ENCODE results near the gene FCER1G. TPM values are rescaled to one million over a fixed set of nuclear protein-coding genes. Genes with fewer than 3 reads are reported as not detected.

Gene FCER1G
- polyA plus RNA-seq, 6 donors from 2014 or later: 4.9 to 28.0 (median 12.4) TPM

DNA sequence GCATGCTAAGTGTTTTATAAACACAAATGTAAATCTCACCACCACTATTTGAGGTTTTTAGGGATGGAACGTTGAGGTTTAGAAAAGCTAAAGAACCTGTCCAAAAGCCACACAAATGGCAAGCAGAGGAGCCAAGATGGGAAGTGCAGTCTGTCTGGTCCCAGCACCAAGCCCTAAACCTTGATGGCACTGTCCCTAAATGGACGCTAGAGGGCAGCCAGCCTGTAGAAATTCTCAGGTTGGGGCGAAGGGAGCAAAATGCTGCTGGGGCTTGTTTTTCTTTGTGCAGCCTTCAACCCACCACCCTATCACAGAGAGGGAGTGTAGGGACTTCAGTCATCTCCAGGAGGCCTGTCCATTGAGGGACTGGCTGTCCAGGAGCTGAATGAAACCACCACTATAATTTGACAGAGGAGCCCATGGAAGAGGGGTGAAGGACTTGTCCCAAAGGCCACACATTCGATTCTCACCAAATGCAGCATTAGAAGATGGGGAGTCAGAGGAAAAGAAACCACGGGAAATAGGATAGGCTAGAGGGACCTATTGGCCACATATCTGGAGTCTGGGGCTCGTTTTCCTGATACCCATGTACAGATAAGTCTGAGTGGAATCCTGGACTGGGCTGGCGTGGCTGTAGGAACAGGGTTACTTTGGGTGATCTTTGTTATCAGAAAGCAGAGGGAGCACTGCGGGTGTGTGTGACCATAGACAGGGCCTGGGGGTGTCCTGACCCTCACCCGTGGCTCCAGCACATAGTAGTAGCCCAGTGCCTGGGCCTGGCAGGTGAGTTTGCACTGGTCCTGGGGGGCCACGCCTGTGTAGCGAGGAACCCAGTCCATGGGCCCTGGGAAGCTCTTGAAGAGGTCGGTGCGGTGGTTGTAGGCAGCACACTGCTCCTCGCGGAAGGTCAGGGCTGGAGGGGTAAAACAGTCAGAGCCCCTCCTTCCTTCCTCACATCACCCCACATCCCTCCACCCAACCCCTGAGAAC, 22.3 kb upstream of the FCER1G start:
- no peaks in the 10 kb centered on the region for H3K9me3 Mint-ChIP-seq
- peak; percentile 83 to 84 for ATAC-seq (ENCODE audit: low read depth in 2 of 2)
- H3K27me3 Mint-ChIP-seq: no peaks in the 10 kb centered on the region
- peaks cover 41 to 65% (median 57%) of the 10 kb centered on the region in 3 donors for H3K4me1 Mint-ChIP-seq
- H3K36me3 Mint-ChIP-seq: no peaks in the 10 kb centered on the region
- peak; percentile 69 for DNase-seq
- peak overlapping the region in 3 of 6 donors; percentile 20 to 96 (median 93) for H3K27ac Mint-ChIP-seq
- H3K4me3 Mint-ChIP-seq: peak overlapping the region in 7 of 8 donors; percentile 24 to 87 (median 59)

- no peak for ATAC-seq (ENCODE audit: low read depth in 2 of 2)
- Mint-ChIP-seq H3K4me1 (peaks cover 37 to 57% (median 50%) of the 10 kb centered on the region in 3 donors), H3K4me3 (peak overlapping the region in 1 of 8 donors; percentile 59), H3K36me3 (no peaks in the 10 kb centered on the region), H3K9me3 (no peaks in the 10 kb centered on the region), H3K27me3 (peaks cover 0 to 2% (median 0%) of the 10 kb centered on the region in 3 donors), H3K27ac (peak overlapping the region in 3 of 6 donors; percentile 15 to 72 (median 20))
- no peak for DNase-seq
These were observed 21.4 kb upstream of the FCER1G start for GRCh38 chr1:161193561-161194235.

DNA sequence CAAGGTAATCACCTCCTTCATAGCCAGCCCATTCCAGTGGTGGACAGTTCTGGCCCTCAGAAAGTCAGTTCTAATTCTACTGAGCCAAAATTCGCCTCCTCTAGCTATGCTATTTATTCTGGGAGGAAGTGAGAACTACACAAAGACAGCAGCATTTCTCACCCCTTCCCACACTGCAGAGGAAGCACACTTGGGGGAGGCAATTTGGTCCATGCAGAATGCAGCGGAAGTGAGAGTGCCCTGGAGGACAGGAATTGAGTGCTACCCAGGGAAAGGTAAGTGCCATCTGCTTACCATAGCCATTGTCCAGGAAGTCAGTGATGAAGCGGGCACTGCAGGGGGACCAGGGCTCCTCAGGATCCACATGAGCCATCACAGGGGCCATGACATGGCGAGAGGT, 19.9 kb upstream of the FCER1G start:
- H3K4me3 Mint-ChIP-seq: peak overlapping the region in 6 of 8 donors; percentile 21 to 90 (median 80)
- H3K27me3 Mint-ChIP-seq: peaks cover 0 to 8% (median 0%) of the 10 kb centered on the region in 3 donors
- H3K36me3 Mint-ChIP-seq: no peaks in the 10 kb centered on the region
- DNase-seq: peak; percentile 41
- ATAC-seq (ENCODE audit: low read depth in 2 of 2): peak; percentile 78 to 79
- no peaks in the 10 kb centered on the region for H3K9me3 Mint-ChIP-seq
- H3K4me1 Mint-ChIP-seq: peaks cover 34 to 48% (median 42%) of the 10 kb centered on the region in 3 donors
- H3K27ac Mint-ChIP-seq: peak overlapping the region; percentile 9 to 93 (median 64)

DNA sequence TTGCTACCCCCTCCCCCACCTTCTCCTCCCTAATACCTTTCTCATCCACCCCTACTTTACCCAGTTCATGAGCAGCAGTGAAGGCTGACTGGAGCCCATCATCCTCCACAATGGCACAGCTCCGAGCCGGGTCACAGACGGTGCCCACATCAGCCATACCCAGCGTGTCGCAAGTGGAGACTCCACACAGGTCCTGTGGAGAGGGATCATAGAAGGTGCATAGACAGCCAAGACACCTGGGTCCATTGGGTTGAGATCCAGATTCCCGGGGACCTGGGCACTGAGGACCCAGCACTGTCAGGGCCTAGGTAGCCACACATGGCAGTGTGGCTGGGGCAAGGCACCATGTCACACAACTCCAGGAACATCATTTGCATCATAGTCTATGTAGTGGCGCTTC, 19.0 kb upstream of the FCER1G start:
- Mint-ChIP-seq H3K27me3 (peaks cover 0 to 8% (median 0%) of the 10 kb centered on the region in 3 donors), H3K36me3 (no peaks in the 10 kb centered on the region), H3K9me3 (no peaks in the 10 kb centered on the region), H3K4me3 (no peak overlapping the region), H3K4me1 (peaks cover 39 to 46% (median 46%) of the 10 kb centered on the region in 3 donors), H3K27ac (peak overlapping the region in 3 of 6 donors; percentile 9 to 54 (median 47))
- ATAC-seq (ENCODE audit: low read depth in 2 of 2) (no peak), DNase-seq (no peak)

DNA sequence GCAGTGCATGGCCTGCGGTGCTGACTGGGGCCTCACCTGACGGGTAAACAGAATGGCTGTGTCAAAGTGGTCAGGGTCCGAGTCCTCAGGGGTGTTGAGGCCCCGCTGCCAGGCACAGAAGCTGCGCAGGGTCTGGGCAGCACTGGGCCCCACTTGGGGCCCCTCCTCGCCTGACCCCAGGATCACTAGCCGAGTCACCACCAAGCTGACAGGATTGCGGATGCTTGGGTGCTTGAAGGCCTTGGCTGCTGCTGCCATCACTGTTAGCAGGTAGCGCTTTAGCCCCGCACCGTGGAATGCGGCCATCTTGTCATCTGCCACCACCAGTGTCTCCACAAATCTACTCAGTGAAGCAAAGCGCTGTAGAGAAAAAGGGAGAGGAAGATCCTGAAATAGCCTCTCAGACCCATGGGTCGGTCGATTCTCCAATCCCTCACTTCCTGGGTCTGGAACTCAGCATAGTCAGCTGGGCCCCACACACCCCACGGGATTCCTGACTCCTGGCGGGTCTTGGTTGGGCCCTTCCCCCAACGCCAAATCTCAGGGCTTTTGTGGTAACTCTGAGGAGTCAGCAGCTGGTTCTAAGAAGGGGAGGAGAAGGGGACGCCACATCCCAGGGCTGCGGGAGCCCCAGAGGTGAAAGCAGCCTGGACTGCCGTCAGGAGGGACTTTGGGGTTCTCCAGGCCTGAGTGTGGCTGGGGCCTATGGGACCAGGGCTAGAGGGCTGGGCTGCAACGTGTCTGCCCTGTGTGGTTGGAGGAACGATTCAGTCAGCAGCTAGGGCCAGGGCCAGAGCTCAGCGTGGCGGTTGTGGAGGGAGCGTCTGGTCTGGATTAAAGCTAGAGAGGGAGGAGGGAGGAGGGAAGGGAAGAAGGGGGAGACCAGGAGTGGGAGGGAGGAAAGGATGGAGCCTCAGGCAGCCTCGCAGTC, 18.3 kb upstream of the FCER1G start:
- Mint-ChIP-seq H3K27me3 (peaks cover 0 to 8% (median 0%) of the 10 kb centered on the region in 3 donors), H3K27ac (peak overlapping the region in 2 of 6 donors; percentile 36 to 38), H3K4me3 (no peak overlapping the region), H3K9me3 (no peaks in the 10 kb centered on the region), H3K36me3 (no peaks in the 10 kb centered on the region), H3K4me1 (peaks cover 44 to 48% (median 44%) of the 10 kb centered on the region in 3 donors)
- ATAC-seq (ENCODE audit: low read depth in 2 of 2): no peak
- no peak for DNase-seq

- DNase-seq: no peak
- no peaks in the 10 kb centered on the region for H3K36me3 Mint-ChIP-seq
- no peak for ATAC-seq (ENCODE audit: low read depth in 2 of 2)
- H3K27ac Mint-ChIP-seq: peak overlapping the region in 2 of 6 donors; percentile 19 to 36
- H3K9me3 Mint-ChIP-seq: no peaks in the 10 kb centered on the region
- H3K27me3 Mint-ChIP-seq: peaks cover 0 to 8% (median 0%) of the 10 kb centered on the region in 3 donors
- H3K4me1 Mint-ChIP-seq: peaks cover 35 to 48% (median 39%) of the 10 kb centered on the region in 3 donors
- H3K4me3 Mint-ChIP-seq: peak overlapping the region in 1 of 8 donors; percentile 43
These were observed 17.4 kb upstream of the FCER1G start for GRCh38 chr1:161197560-161198193.

DNA sequence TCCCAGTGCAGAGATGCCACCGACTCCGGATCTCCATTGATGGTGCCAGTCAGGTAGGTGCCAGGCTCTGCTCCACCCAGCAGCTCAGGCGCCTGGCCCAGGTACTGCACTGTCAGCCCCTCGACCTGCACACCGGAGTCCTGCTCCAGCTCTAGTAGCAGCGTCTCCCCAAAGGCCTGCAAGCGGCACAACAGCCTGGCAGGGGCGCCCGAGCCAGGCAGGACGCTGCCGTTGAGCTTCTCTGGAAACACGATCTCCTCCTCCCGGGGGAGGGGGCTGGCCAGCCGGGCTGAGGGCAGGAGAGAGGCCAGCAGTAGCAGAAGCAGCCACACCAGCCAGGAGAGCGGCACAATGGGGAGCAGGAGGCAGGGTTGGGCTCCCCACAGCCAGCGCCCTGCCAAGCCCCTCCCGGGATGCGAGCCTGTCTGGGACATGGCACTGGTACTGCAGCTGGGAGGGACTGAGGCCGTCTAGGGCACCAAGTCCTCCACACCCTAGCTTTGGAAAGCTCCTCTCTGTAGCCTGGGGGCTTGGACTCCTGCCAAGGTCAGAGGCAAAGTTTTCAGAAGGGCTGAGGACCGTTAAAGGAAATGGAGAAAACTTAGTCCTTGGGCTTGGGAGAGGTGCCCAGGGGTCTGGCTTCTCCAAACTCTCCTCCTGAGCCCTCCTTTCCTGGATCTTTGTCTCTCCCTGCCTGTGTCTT, 16.8 kb upstream of the FCER1G start:
- H3K9me3 Mint-ChIP-seq: no peaks in the 10 kb centered on the region
- DNase-seq (no peak), ATAC-seq (ENCODE audit: low read depth in 2 of 2) (no peak)
- H3K27ac Mint-ChIP-seq: no peak overlapping the region
- H3K36me3 Mint-ChIP-seq: no peaks in the 10 kb centered on the region
- H3K4me1 Mint-ChIP-seq: peaks cover 30 to 51% (median 35%) of the 10 kb centered on the region in 3 donors
- peak overlapping the region in 1 of 8 donors; percentile 59 for H3K4me3 Mint-ChIP-seq
- H3K27me3 Mint-ChIP-seq: peaks cover 0 to 8% (median 0%) of the 10 kb centered on the region in 3 donors

GRCh38 chr1:161198897-161199431, 16.1 kb upstream of the FCER1G start, which contains the start of gene ADAMTS4:
ADAMTS4 (minus strand) TSS chr1:161199054; CDS start chr1:161198627, 427 bp downstream.
- Mint-ChIP-seq H3K27ac (peak within 1 kb of the TSS in 2 of 6 donors; percentile 8 to 47), H3K4me1 (peaks cover 33 to 56% (median 35%) of the 10 kb centered on the region in 3 donors), H3K27me3 (peaks cover 0 to 8% (median 0%) of the 10 kb centered on the region in 3 donors), H3K4me3 (peak within 1 kb of the TSS in 4 of 8 donors; percentile 17 to 75 (median 40)), H3K36me3 (peaks cover 2% of the 10 kb centered on the region in 2 donors), H3K9me3 (no peaks in the 10 kb centered on the region)
- DNase-seq (no peak), ATAC-seq (ENCODE audit: low read depth in 2 of 2) (no peak)

DNA sequence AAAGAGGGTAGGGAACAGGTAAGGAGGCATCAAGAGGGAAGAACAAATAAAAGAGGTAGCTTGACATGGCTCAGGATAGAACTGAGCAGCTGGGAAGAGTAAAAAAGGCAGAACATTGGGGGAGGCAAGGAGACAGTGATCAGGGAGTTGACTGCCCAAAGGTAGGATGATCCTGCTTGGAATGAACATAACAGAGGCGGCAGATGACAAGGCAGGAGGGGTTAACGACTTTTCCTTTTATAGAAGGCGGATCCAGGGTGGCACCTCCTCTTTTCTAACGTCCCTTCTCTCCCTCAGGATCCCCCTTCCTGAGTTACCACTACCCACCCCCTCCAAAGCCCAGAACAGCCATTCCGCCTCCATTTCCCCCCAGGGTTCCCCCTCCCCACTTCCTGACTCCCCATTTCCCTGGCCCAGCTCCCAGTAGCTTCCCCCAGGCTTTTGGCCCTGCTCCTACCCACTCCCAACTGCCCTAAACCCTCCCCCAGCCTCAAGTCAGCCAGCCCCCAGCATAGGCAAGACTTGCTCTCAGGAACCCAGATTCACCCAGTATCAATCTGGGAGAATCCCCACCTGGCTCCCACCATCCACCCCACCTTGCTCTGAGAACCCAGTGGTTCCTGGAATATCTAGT, 15.5 kb upstream of the FCER1G start:
- Mint-ChIP-seq H3K4me1 (peaks cover 35 to 59% (median 40%) of the 10 kb centered on the region in 3 donors), H3K9me3 (no peaks in the 10 kb centered on the region), H3K4me3 (peak overlapping the region in 3 of 8 donors; percentile 17 to 75 (median 20)), H3K36me3 (peaks cover 9% of the 10 kb centered on the region in 2 donors), H3K27me3 (peaks cover 0 to 8% (median 0%) of the 10 kb centered on the region in 3 donors), H3K27ac (peak overlapping the region in 2 of 6 donors; percentile 8 to 19)
- DNase-seq (no peak), ATAC-seq (ENCODE audit: low read depth in 2 of 2) (no peak)

GRCh38 chr1:161200421-161200991, 14.6 kb upstream of the FCER1G start:
- Mint-ChIP-seq H3K36me3 (peaks cover 9 to 10% of the 10 kb centered on the region in 2 donors), H3K4me1 (peaks cover 31 to 53% (median 32%) of the 10 kb centered on the region in 3 donors), H3K27me3 (peaks cover 0 to 8% (median 0%) of the 10 kb centered on the region in 3 donors), H3K27ac (peak overlapping the region in 4 of 6 donors; percentile 56 to 93 (median 80)), H3K4me3 (peak overlapping the region in 4 of 8 donors; percentile 21 to 73 (median 36)), H3K9me3 (no peaks in the 10 kb centered on the region)
- DNase-seq: no peak
- no peak for ATAC-seq (ENCODE audit: low read depth in 2 of 2)
